Bronchial epithelial cell (primary cell): ENCODE data around the gene TSC22D3. TPM values are rescaled to one million over a fixed set of nuclear protein-coding genes. Genes with fewer than 3 reads are reported as not detected.

Experiments used
- DNase-seq: peaks from one replicate; pipeline ENCODE4 v3.0.0-alpha.2; 2010; ENCODE audit warnings: low read depth
- FAIRE-seq: peaks from 2 replicates; lab custom pipeline; 2011; peaks lifted over from hg19 to GRCh38; lab: Jason Lieb, UNC
- H3K27me3 ChIP-seq: 2 replicates; pipeline ENCODE4 v1.5.1; 2011; ENCODE audit warnings: low read length; ENCODE audit not compliant: control insufficient read depth, insufficient read depth
- H3K36me3 ChIP-seq: 2 replicates; pipeline ENCODE4 v1.5.1; 2011; ENCODE audit warnings: low read length; ENCODE audit not compliant: control insufficient read depth, insufficient read depth
- H3K4me3 ChIP-seq: 2 replicates; pipeline ENCODE4 v1.5.1; 2011; ENCODE audit warnings: mild to moderate bottlenecking, low read depth, low read length, control low read depth
- CTCF ChIP-seq: IDR thresholded peaks from 2 replicates; pipeline ENCODE4 v1.5.1; 2011; ENCODE audit warnings: mild to moderate bottlenecking, moderate library complexity, low read length, control low read depth, inconsistent platforms; ENCODE audit not compliant: insufficient read depth, severe bottlenecking
- total RNA-seq: library from RNA; depleted of rRNA; stranded (reverse); fragments of >200 nt; gene quantifications from 2 replicates; pipeline ENCODE4 v1.2.1, GENCODE V29; 2014

The TSC22D3 gene
- total RNA-seq, 1 donor from 2014 or later, result 83.5 TPM

GRCh38 chrX:107704587-107704986 lies 71.0 kb downstream of the TSC22D3 start:
- no peak for DNase-seq
- no peak for FAIRE-seq
- no peak for TF ChIP-seq CTCF
- H3K36me3 ChIP-seq, result no peaks in the 10 kb centered on the region
- H3K27me3 ChIP-seq, result no peaks in the 10 kb centered on the region
- H3K4me3 ChIP-seq, result no peak overlapping the region

- FAIRE-seq, result peak; percentile 89
- Histone ChIP-seq H3K27me3 (no peaks in the 10 kb centered on the region), H3K36me3 (no peaks in the 10 kb centered on the region), H3K4me3 (no peak overlapping the region)
- no peak for TF ChIP-seq CTCF
- no peak for DNase-seq
Observed at GRCh38 chrX:107704181-107704580, 71.4 kb downstream of the TSC22D3 start.

GRCh38 chrX:107701493-107702121 lies 74.0 kb downstream of the TSC22D3 start:
- DNase-seq (no peak), FAIRE-seq (no peak)
- Histone ChIP-seq H3K4me3 (no peak overlapping the region), H3K27me3 (no peaks in the 10 kb centered on the region), H3K36me3 (no peaks in the 10 kb centered on the region)
- TF ChIP-seq CTCF, result no peak

GRCh38 chrX:107700790-107701189 lies 74.8 kb downstream of the TSC22D3 start:
- DNase-seq, result no peak
- TF ChIP-seq CTCF, result no peak
- no peak for FAIRE-seq
- H3K4me3 ChIP-seq, result no peak overlapping the region
- no peaks in the 10 kb centered on the region for H3K27me3 ChIP-seq
- no peaks in the 10 kb centered on the region for H3K36me3 ChIP-seq

GRCh38 chrX:107700317-107700774 lies 75.2 kb downstream of the TSC22D3 start:
- no peaks in the 10 kb centered on the region for H3K27me3 ChIP-seq
- H3K36me3 ChIP-seq, result no peaks in the 10 kb centered on the region
- DNase-seq (peak; percentile 72), FAIRE-seq (no peak)
- TF ChIP-seq CTCF, result no peak
- no peak overlapping the region for H3K4me3 ChIP-seq

GRCh38 chrX:107699616-107700015 lies 76.0 kb downstream of the TSC22D3 start:
- Histone ChIP-seq H3K4me3 (no peak overlapping the region), H3K27me3 (no peaks in the 10 kb centered on the region), H3K36me3 (no peaks in the 10 kb centered on the region)
- FAIRE-seq (no peak), DNase-seq (no peak)
- no peak for TF ChIP-seq CTCF
